Loucy (cell line): Measurements from ENCODE around the gene SRD5A1.
"Not testable (repeated sequence)": the region's sequence is repeated elsewhere in the genome, so short reads cannot be mapped to it uniquely, and the experiment has no call there.

ENCODE experiments used
- CTCF ChIP-seq: fragments of 200-600 bp; sonication (generic); conservative IDR thresholded peaks from 2 replicates; pipeline ENCODE4 v1.5.1; 2014; ENCODE audit warnings: mild to moderate bottlenecking, antibody characterized with exemption, low read length
- EZH2phosphoT487 ChIP-seq: fragments of 200-600 bp; IDR thresholded peaks from 2 replicates; pipeline ENCODE4 v1.6.1; 2018; ENCODE audit warnings: antibody characterized with exemption, mild to moderate bottlenecking, moderate library complexity, borderline replicate concordance

- TF ChIP-seq EZH2phosphoT487, CTCF: not testable (repeated sequence)
Observed at GRCh38 chr5:6645571-6646362, 12.5 kb downstream of the SRD5A1 start.
